Mesothelial cell of epicardium (in vitro differentiated cells): Measurements from ENCODE around the gene CDCA3. TPM values are rescaled to one million over a fixed set of nuclear protein-coding genes. Genes with fewer than 3 reads are reported as not detected.
"Not testable (repeated sequence)": the region's sequence is repeated elsewhere in the genome, so short reads cannot be mapped to it uniquely, and the experiment has no call there.

Experiments used
- DNase-seq, 2 experiments: peaks; one replicate each; pipeline ENCODE4 v3.0.0; 2021; ENCODE audit warnings: low spot score in 2 of 2; ENCODE audit not compliant: unreplicated experiment in 2 of 2
- H3K27ac Mint-ChIP-seq: 2 replicates; pipeline ENCODE4 v1.8.0; 2021; ENCODE audit warnings: mixed read lengths
- H3K27me3 Mint-ChIP-seq: 2 replicates; pipeline ENCODE4 v1.8.0; 2021; ENCODE audit warnings: low read depth, mixed read lengths
- H3K36me3 Mint-ChIP-seq: 2 replicates; pipeline ENCODE4 v1.8.0; 2021; ENCODE audit warnings: mixed read lengths
- H3K4me1 Mint-ChIP-seq: 2 replicates; pipeline ENCODE4 v1.8.0; 2021; ENCODE audit warnings: mixed read lengths
- H3K4me3 Mint-ChIP-seq: 2 replicates; pipeline ENCODE4 v1.8.0; 2021; ENCODE audit warnings: mild to moderate bottlenecking, moderate library complexity, mixed read lengths
- H3K9me3 Mint-ChIP-seq: 2 replicates; pipeline ENCODE4 v1.8.0; 2021; ENCODE audit warnings: mixed read lengths
- total RNA-seq: library from RNA; stranded (reverse); gene quantifications from 3 replicates; pipeline ENCODE4 v1.2.1, GENCODE V29; 2021
- TF ChIP-seq, protein P1 (sequence below): fragments of 200-600 bp; sonication (generic); IDR thresholded peaks from one replicate; pipeline ENCODE4 v1.5.0; 2021; ENCODE audit warnings: antibody characterized with exemption; ENCODE audit not compliant: unreplicated experiment

Gene CDCA3
- total RNA-seq, 1 donor from 2014 or later, result 14.3 TPM

DNA sequence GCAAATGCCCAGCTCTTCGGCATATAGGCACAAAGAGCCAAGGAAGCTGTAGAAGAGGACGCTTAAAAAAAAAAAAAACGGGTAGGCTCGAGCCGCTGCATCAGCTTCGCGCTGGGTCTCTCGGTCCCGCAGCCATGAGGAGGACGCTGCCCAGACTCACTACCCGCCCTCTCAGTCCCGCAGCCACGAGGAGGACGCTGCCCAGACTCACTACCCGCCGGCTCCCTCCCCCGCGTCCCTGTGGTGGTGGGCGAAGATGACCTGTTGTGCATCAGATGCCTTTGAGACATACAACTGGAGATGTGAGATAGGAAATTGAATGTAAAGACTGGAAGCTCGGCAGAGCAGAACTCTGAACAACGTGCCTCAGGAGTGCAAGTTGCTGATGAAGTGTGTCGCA, 33.5 kb upstream of the CDCA3 start:
- Mint-ChIP-seq H3K27me3 (no peaks in the 10 kb centered on the region), H3K9me3 (no peaks in the 10 kb centered on the region), H3K4me1 (peaks cover 9% of the 10 kb centered on the region), H3K27ac (no peak overlapping the region), H3K4me3 (no peak overlapping the region), H3K36me3 (no peaks in the 10 kb centered on the region)
- DNase-seq, result no peak
- TF ChIP-seq, protein P1, sequence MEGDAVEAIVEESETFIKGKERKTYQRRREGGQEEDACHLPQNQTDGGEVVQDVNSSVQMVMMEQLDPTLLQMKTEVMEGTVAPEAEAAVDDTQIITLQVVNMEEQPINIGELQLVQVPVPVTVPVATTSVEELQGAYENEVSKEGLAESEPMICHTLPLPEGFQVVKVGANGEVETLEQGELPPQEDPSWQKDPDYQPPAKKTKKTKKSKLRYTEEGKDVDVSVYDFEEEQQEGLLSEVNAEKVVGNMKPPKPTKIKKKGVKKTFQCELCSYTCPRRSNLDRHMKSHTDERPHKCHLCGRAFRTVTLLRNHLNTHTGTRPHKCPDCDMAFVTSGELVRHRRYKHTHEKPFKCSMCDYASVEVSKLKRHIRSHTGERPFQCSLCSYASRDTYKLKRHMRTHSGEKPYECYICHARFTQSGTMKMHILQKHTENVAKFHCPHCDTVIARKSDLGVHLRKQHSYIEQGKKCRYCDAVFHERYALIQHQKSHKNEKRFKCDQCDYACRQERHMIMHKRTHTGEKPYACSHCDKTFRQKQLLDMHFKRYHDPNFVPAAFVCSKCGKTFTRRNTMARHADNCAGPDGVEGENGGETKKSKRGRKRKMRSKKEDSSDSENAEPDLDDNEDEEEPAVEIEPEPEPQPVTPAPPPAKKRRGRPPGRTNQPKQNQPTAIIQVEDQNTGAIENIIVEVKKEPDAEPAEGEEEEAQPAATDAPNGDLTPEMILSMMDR, result no peak

DNA sequence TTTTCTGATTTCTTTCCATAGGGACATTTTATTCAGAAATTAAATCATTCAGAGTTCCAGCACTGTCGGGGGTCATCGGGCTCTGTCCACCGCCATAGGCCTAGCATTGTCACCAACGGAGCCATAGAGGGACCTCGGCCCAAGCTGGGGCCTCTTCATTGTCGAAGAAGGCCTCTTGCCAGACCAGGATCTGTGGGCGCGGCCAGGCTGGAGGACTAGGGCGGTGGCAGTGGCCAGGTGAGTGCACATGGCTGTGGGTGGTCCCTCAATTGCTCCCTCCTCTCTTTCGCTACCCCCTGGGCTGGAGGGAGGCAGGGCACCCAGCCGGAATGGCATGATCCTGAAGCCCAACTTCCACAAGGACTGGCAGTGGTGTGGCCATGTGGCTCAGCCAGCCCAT, 32.6 kb upstream of the CDCA3 start:
- Mint-ChIP-seq H3K36me3 (no peaks in the 10 kb centered on the region), H3K9me3 (no peaks in the 10 kb centered on the region), H3K27ac (no peak overlapping the region), H3K4me1 (peaks cover 9% of the 10 kb centered on the region), H3K27me3 (no peaks in the 10 kb centered on the region), H3K4me3 (no peak overlapping the region)
- TF ChIP-seq, protein P1, result no peak
- no peak for DNase-seq

- Mint-ChIP-seq H3K4me3 (no peak overlapping the region), H3K4me1 (peaks cover 9% of the 10 kb centered on the region), H3K27me3 (no peaks in the 10 kb centered on the region), H3K27ac (no peak overlapping the region), H3K9me3 (no peaks in the 10 kb centered on the region), H3K36me3 (no peaks in the 10 kb centered on the region)
- TF ChIP-seq, protein P1, result no peak
- no peak for DNase-seq
Observed at GRCh38 chr12:6883252-6883651, 32.2 kb upstream of the CDCA3 start.

- DNase-seq, H3K9me3 Mint-ChIP-seq, H3K27me3 Mint-ChIP-seq, H3K4me1 Mint-ChIP-seq, H3K36me3 Mint-ChIP-seq, H3K27ac Mint-ChIP-seq, H3K4me3 Mint-ChIP-seq: not testable (repeated sequence)
Observed at GRCh38 chr12:6879824-6880223, 28.7 kb upstream of the CDCA3 start.

- Mint-ChIP-seq H3K36me3 (peaks cover 13% of the 10 kb centered on the region), H3K27ac (peak overlapping the region; percentile 45), H3K4me1 (peaks cover 22% of the 10 kb centered on the region), H3K4me3 (peak overlapping the region; percentile 84)
- not testable (repeated sequence) for DNase-seq, H3K9me3 Mint-ChIP-seq, H3K27me3 Mint-ChIP-seq
Observed at GRCh38 chr12:6874015-6874368, 22.9 kb upstream of the CDCA3 start.

- peak within 1 kb of the TSS; percentile 84 for H3K4me3 Mint-ChIP-seq
- no peaks in the 10 kb centered on the region for H3K9me3 Mint-ChIP-seq
- TF ChIP-seq, protein P1, result no peak
- H3K36me3 Mint-ChIP-seq, result peaks cover 13% of the 10 kb centered on the region
- H3K4me1 Mint-ChIP-seq, result peaks cover 28% of the 10 kb centered on the region
- H3K27ac Mint-ChIP-seq, result peak within 1 kb of the TSS; percentile 59
- H3K27me3 Mint-ChIP-seq, result no peaks in the 10 kb centered on the region
- peak; percentile 99 for DNase-seq
Observed at GRCh38 chr12:6873094-6874014, 22.3 kb upstream of the CDCA3 start, which contains the start of gene SPSB2. SPSB2 (minus strand) TSS chr12:6873303; CDS start chr12:6872901, 402 bp downstream.
